Mesodermal cell (in vitro differentiated cells): ENCODE measurements around the gene TTC28. TPM values are rescaled to one million over a fixed set of nuclear protein-coding genes. Genes with fewer than 3 reads are reported as not detected.
"Not testable (repeated sequence)": the region's sequence is repeated elsewhere in the genome, so short reads cannot be mapped to it uniquely, and the experiment has no call there.

Source experiments
- H3K27ac ChIP-seq: 2 replicates; pipeline ENCODE4 v1.7.0; 2013; ENCODE audit warnings: mild to moderate bottlenecking, low read depth, low read length, moderate library complexity; ENCODE audit not compliant: severe bottlenecking
- H3K36me3 ChIP-seq: 2 replicates; pipeline ENCODE4 v1.7.1; 2013; ENCODE audit warnings: mild to moderate bottlenecking, low read length, moderate library complexity; ENCODE audit not compliant: control insufficient read depth, insufficient read depth
- H3K4me1 ChIP-seq: one replicate; pipeline ENCODE4 v1.7.1; 2013; ENCODE audit warnings: mild to moderate bottlenecking, low read length; ENCODE audit not compliant: insufficient read depth, control insufficient read depth, poor library complexity, severe bottlenecking
- H3K4me3 ChIP-seq: 2 replicates; pipeline ENCODE4 v1.7.0; 2013; ENCODE audit warnings: low read length, control low read depth, mild to moderate bottlenecking; ENCODE audit not compliant: insufficient read depth, poor library complexity, severe bottlenecking; ENCODE audit errors: extremely low read depth
- H3K9me3 ChIP-seq: 2 replicates; pipeline ENCODE4 v1.7.1; 2013; ENCODE audit warnings: mild to moderate bottlenecking, low read length, moderate library complexity; ENCODE audit not compliant: control insufficient read depth
- WGBS, 2 experiments: methylation state at CpG; one replicate each; pipeline ENCODE4 v1.1.5; 2013; ENCODE audit warnings: missing lambda C conversion rate in 2 of 2; ENCODE audit not compliant: insufficient coverage in 2 of 2; 5-methylcytosine and 5-hydroxymethylcytosine counted together
- polyA plus RNA-seq, 2 experiments: library from polyadenylated mRNA; stranded (reverse); fragments of 50-300 nt; gene quantifications; one replicate each; pipeline ENCODE4 v1.2.3, GENCODE V29; 2013

The TTC28 gene
- 23.0 TPM for polyA plus RNA-seq (2013, experiment 1 of 2)
- polyA plus RNA-seq (2013, experiment 2 of 2) = 16.9 TPM

GRCh38 chr22:28679611-28680287, at the start of gene TTC28:
Gene TTC28 (minus strand): TSS chr22:28679840. CDS start chr22:28679723, 117 bp downstream.
- Histone ChIP-seq H3K27ac (peak within 1 kb of the TSS; percentile 29), H3K4me3 (peak within 1 kb of the TSS; percentile 63)
- H3K4me1 ChIP-seq, H3K36me3 ChIP-seq, H3K9me3 ChIP-seq: not testable (repeated sequence)
- 1% methylated on average over 31 to 58 of the region's 101 CpGs for WGBS, 2 experiments

- no peaks in the 10 kb centered on the region for H3K9me3 ChIP-seq
- peaks cover 30% of the 10 kb centered on the region for H3K36me3 ChIP-seq
- H3K4me3 ChIP-seq = no peak overlapping the region
- WGBS, 2 experiments = 96% methylated on average over 8 of the region's 10 CpGs; no CpG with 5 or more reads in 1 of the 2 experiments
- H3K27ac ChIP-seq = no peak overlapping the region
- no peaks in the 10 kb centered on the region for H3K4me1 ChIP-seq
These were observed 49.1 kb upstream of the TTC28 start for GRCh38 chr22:28728621-28729313.

- no peaks in the 10 kb centered on the region for H3K9me3 ChIP-seq
- no peaks in the 10 kb centered on the region for H3K4me1 ChIP-seq
- H3K4me3 ChIP-seq = no peak overlapping the region
- no peak overlapping the region for H3K27ac ChIP-seq
- peaks cover 28% of the 10 kb centered on the region for H3K36me3 ChIP-seq
- no CpG with 5 or more reads among the region's 1 CpG for WGBS, 2 experiments
These were observed 48.4 kb upstream of the TTC28 start for GRCh38 chr22:28728002-28728401.

- WGBS, 2 experiments = 83 to 100% methylated on average over 1 to 2 of the region's 3 CpGs
- peaks cover 18% of the 10 kb centered on the region for H3K36me3 ChIP-seq
- no peak overlapping the region for H3K27ac ChIP-seq
- H3K4me3 ChIP-seq = no peak overlapping the region
- H3K4me1 ChIP-seq = no peaks in the 10 kb centered on the region
- H3K9me3 ChIP-seq = no peaks in the 10 kb centered on the region
These were observed 38.4 kb upstream of the TTC28 start for GRCh38 chr22:28718044-28718443.

- no peak overlapping the region for H3K4me3 ChIP-seq
- peaks cover 11% of the 10 kb centered on the region for H3K4me1 ChIP-seq
- H3K9me3 ChIP-seq = no peaks in the 10 kb centered on the region
- WGBS, 2 experiments = 90% methylated on average over 2 of the region's 3 CpGs; no CpG with 5 or more reads in 1 of the 2 experiments
- H3K36me3 ChIP-seq = peaks cover 12% of the 10 kb centered on the region
- H3K27ac ChIP-seq = no peak overlapping the region
These were observed 37.0 kb upstream of the TTC28 start for GRCh38 chr22:28716686-28717085.

- H3K36me3 ChIP-seq = peaks cover 12% of the 10 kb centered on the region
- WGBS, 2 experiments = 83 to 98% methylated on average over 5 to 7 of the region's 7 CpGs
- no peak overlapping the region for H3K4me3 ChIP-seq
- H3K27ac ChIP-seq = no peak overlapping the region
- no peaks in the 10 kb centered on the region for H3K9me3 ChIP-seq
- H3K4me1 ChIP-seq = peaks cover 14% of the 10 kb centered on the region
These were observed 36.0 kb upstream of the TTC28 start for GRCh38 chr22:28715611-28716010.

- peaks cover 21% of the 10 kb centered on the region for H3K4me1 ChIP-seq
- peaks cover 12% of the 10 kb centered on the region for H3K36me3 ChIP-seq
- no peaks in the 10 kb centered on the region for H3K9me3 ChIP-seq
- no peak overlapping the region for H3K4me3 ChIP-seq
- H3K27ac ChIP-seq = no peak overlapping the region
- WGBS, 2 experiments = no CpG with 5 or more reads among the region's 2 CpGs
These were observed 34.5 kb upstream of the TTC28 start for GRCh38 chr22:28714043-28714628.

- Histone ChIP-seq H3K4me1 (peaks cover 21% of the 10 kb centered on the region), H3K9me3 (no peaks in the 10 kb centered on the region), H3K36me3 (peaks cover 16% of the 10 kb centered on the region), H3K27ac (peak overlapping the region; percentile 88), H3K4me3 (no peak overlapping the region)
- 93 to 100% methylated on average over 1 to 4 of the region's 6 CpGs for WGBS, 2 experiments
These were observed 32.5 kb upstream of the TTC28 start for GRCh38 chr22:28711820-28712777.

GRCh38 chr22:28711341-28711740, 31.7 kb upstream of the TTC28 start:
- Histone ChIP-seq H3K4me3 (no peak overlapping the region), H3K36me3 (peaks cover 15% of the 10 kb centered on the region), H3K4me1 (peaks cover 21% of the 10 kb centered on the region), H3K9me3 (no peaks in the 10 kb centered on the region), H3K27ac (peak overlapping the region; percentile 57)
- no CpG with 5 or more reads among the region's 2 CpGs for WGBS, 2 experiments

GRCh38 chr22:28710576-28711191, 31.0 kb upstream of the TTC28 start:
- Histone ChIP-seq H3K27ac (peak overlapping the region; percentile 57), H3K4me3 (no peak overlapping the region)
- WGBS, 2 experiments = 82 to 100% methylated on average over 1 to 2 of the region's 3 CpGs

More at GRCh38 chr22:28710576-28711191, 31.0 kb upstream of the TTC28 start:
- Histone ChIP-seq H3K36me3 (peaks cover 21% of the 10 kb centered on the region), H3K9me3 (no peaks in the 10 kb centered on the region), H3K4me1 (peaks cover 21% of the 10 kb centered on the region)
